NCI-H2227 (cell line): ENCODE data around the gene GTF2H3.

Experiments
- DNase-seq: peaks from one replicate; lab custom pipeline; 2025; ENCODE audit not compliant: unreplicated experiment; lab: John Stamatoyannopoulos, UW

Gene GTF2H3

DNA sequence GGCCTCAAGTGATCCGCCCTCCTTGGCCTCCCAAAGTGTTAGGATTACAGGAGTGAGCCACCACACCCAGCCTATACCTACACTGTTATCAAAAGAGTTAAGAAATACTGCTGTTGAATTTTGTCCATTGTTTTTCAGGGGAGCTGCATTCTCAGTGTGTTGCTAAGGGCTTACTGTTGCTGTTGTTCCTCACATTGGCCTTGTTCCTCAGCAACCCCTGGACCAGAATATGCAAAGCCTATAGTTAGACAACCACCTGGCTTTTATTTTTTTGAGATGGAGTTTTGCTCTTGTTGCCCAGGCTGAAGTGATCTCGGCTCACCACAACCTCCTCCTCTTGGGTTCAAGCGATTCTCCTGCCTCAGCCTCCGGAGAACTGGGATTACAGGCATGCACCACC is 73.8 kb downstream of the GTF2H3 start:
- no peak for DNase-seq
